Tongue (tissue), 1 donor: ENCODE data around the gene IFIT2. TPM values are rescaled to one million over a fixed set of nuclear protein-coding genes. Genes with fewer than 3 reads are reported as not detected.

Source experiments
- total RNA-seq: library from RNA; depleted of rRNA; stranded (reverse); fragments of >200 nt; gene quantifications from one replicate; pipeline ENCODE4 v1.2.3, GENCODE V29; 2014

Gene IFIT2
- total RNA-seq, 1 donor from 2014 or later: 9.5 TPM

Other genes starting within 250 kb of the IFIT2 start
- gene CH25H, start 94.7 kb upstream of the IFIT2 start, total RNA-seq: 0.21 TPM
- 32.7 TPM for gene LIPA, start 50.3 kb upstream of the IFIT2 start, total RNA-seq
- 11.0 TPM for gene IFIT3, start 26.0 kb downstream of the IFIT2 start, total RNA-seq
- gene IFIT1B, start 76.0 kb downstream of the IFIT2 start, total RNA-seq: 0.92 TPM
- gene IFIT1, start 90.6 kb downstream of the IFIT2 start, total RNA-seq: 42.4 TPM
- gene IFIT5, start 112.5 kb downstream of the IFIT2 start, total RNA-seq: 14.9 TPM
- 3.1 TPM for gene SLC16A12, start 233.5 kb downstream of the IFIT2 start, total RNA-seq